Ascending aorta (tissue), 2 donors: ENCODE data around the gene MAN2C1. TPM values are rescaled to one million over a fixed set of nuclear protein-coding genes. Genes with fewer than 3 reads are reported as not detected.

Experiments
- DNase-seq, 2 donors: peaks; one replicate each; pipeline ENCODE4 v3.0.0-alpha.2; 2019; ENCODE audit warnings: low spot score in 2 of 2
- H3K27ac ChIP-seq, 2 donors: fragments of 200-600 bp; sonication (generic); one replicate each; pipeline ENCODE4 v1.5.1; 2016 to 2017; ENCODE audit warnings: mild to moderate bottlenecking in 1 of 2
- H3K27me3 ChIP-seq: fragments of 200-600 bp; sonication (generic); one replicate; pipeline ENCODE4 v1.5.1; 2017
- H3K36me3 ChIP-seq, 2 donors: fragments of 200-600 bp; sonication (generic); one replicate each; pipeline ENCODE4 v1.5.1; 2016
- H3K4me1 ChIP-seq, 2 donors: fragments of 200-600 bp; sonication (generic); one replicate each; pipeline ENCODE4 v1.5.1; 2016 to 2017; ENCODE audit warnings: mild to moderate bottlenecking in 1 of 2
- H3K4me3 ChIP-seq, 2 donors: fragments of 200-600 bp; sonication (generic); one replicate each; pipeline ENCODE4 v1.5.1; 2016 to 2017; ENCODE audit warnings: mild to moderate bottlenecking in 1 of 2
- H3K9me3 ChIP-seq, 2 donors: fragments of 200-600 bp; sonication (generic); one replicate each; pipeline ENCODE4 v1.5.1; 2016
- CTCF ChIP-seq, 3 experiments: fragments of 200-600 bp in 2 of 3; fragments of 450-650 bp in 1 of 3; sonication (generic) in 2 of 3; IDR thresholded peaks; one replicate each; pipeline ENCODE4 v1.5.1; 2016 to 2019; ENCODE audit warnings: antibody characterized with exemption in 3 of 3, mild to moderate bottlenecking in 1 of 3, moderate library complexity in 1 of 3
- intact Hi-C: fragments of 100-400 bp; cut with DNase I; formaldehyde crosslinking; loops from one replicate; pipeline ENCODE4 v1.15.1; 2023
- total RNA-seq: library from RNA; depleted of rRNA; stranded (reverse); fragments of >200 nt; gene quantifications from one replicate; pipeline ENCODE4 v1.1.0, GENCODE V29; 2016

The MAN2C1 gene
- total RNA-seq, 1 donor from 2014 or later, result 447 TPM

DNA sequence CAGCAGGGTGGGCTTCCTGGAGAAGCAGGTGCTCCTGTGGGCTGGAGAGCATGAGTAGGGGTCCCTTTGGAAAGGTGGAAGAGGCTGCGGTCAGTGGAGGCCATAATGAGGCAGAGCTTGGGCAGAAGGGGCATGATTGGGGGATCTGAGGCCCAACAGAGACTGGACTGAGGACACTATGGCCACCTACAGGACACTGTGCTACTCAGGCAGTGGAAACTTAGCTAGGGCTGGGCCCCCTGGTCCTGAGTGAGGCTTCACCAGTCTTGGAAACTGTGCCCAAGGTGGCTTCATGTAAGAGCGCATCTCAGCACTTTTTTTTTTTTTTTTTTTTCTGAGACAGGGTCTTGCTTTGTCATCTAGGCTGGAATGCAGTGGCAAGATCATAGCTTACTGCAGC, 38.8 kb downstream of the MAN2C1 start:
- intact Hi-C loops, result no loop called here
- Histone ChIP-seq H3K4me1 (no peaks in the 10 kb centered on the region), H3K27ac (no peak overlapping the region), H3K27me3 (no peaks in the 10 kb centered on the region), H3K4me3 (no peak overlapping the region), H3K36me3 (no peaks in the 10 kb centered on the region), H3K9me3 (no peaks in the 10 kb centered on the region)
- TF ChIP-seq CTCF (IDR thresholded peaks at IDR 0.05), result no peak
- DNase-seq, result no peak

- Histone ChIP-seq H3K36me3 (no peaks in the 10 kb centered on the region), H3K27me3 (no peaks in the 10 kb centered on the region), H3K9me3 (no peaks in the 10 kb centered on the region), H3K27ac (no peak overlapping the region), H3K4me1 (no peaks in the 10 kb centered on the region), H3K4me3 (no peak overlapping the region)
- intact Hi-C loops, result no loop called here
- TF ChIP-seq CTCF (IDR thresholded peaks at IDR 0.05), result no peak
- DNase-seq, result no peak
Measured at GRCh38 chr15:75328493-75329314, 39.7 kb downstream of the MAN2C1 start.

- Histone ChIP-seq H3K9me3 (no peaks in the 10 kb centered on the region), H3K27me3 (no peaks in the 10 kb centered on the region), H3K4me1 (no peaks in the 10 kb centered on the region), H3K4me3 (no peak overlapping the region), H3K36me3 (no peaks in the 10 kb centered on the region), H3K27ac (no peak overlapping the region)
- intact Hi-C loops, result no loop called here
- TF ChIP-seq CTCF (IDR thresholded peaks at IDR 0.05), result no peak
- DNase-seq, result no peak
Measured at GRCh38 chr15:75327491-75327890, 40.9 kb downstream of the MAN2C1 start.

GRCh38 chr15:75327005-75327404, 41.4 kb downstream of the MAN2C1 start:
- no peaks in the 10 kb centered on the region for H3K4me1 ChIP-seq
- DNase-seq, result no peak
- H3K27ac ChIP-seq, result no peak overlapping the region
- no peak overlapping the region for H3K4me3 ChIP-seq
- H3K36me3 ChIP-seq, result no peaks in the 10 kb centered on the region
- TF ChIP-seq CTCF (IDR thresholded peaks at IDR 0.05), result no peak
- intact Hi-C loops, result no loop called here
- no peaks in the 10 kb centered on the region for H3K9me3 ChIP-seq
- no peaks in the 10 kb centered on the region for H3K27me3 ChIP-seq

- DNase-seq, result no peak
- no peak for TF ChIP-seq CTCF (IDR thresholded peaks at IDR 0.05)
- H3K27ac ChIP-seq, result no peak overlapping the region
- no peaks in the 10 kb centered on the region for H3K4me1 ChIP-seq
- H3K4me3 ChIP-seq, result no peak overlapping the region
- intact Hi-C loops, result no loop called here
- no peaks in the 10 kb centered on the region for H3K27me3 ChIP-seq
- no peaks in the 10 kb centered on the region for H3K36me3 ChIP-seq
- no peaks in the 10 kb centered on the region for H3K9me3 ChIP-seq
Measured at GRCh38 chr15:75325922-75326321, 42.5 kb downstream of the MAN2C1 start.
